GM18868 (cell line): ENCODE measurements around the gene MSH5.

Experiments
- ATAC-seq: cut with Tn5 transposase; IDR thresholded peaks from one replicate; pipeline ENCODE4 v1.9.1; 2021; ENCODE audit warnings: mild to moderate bottlenecking, moderate library complexity; ENCODE audit not compliant: unreplicated experiment

MSH5 gene

DNA sequence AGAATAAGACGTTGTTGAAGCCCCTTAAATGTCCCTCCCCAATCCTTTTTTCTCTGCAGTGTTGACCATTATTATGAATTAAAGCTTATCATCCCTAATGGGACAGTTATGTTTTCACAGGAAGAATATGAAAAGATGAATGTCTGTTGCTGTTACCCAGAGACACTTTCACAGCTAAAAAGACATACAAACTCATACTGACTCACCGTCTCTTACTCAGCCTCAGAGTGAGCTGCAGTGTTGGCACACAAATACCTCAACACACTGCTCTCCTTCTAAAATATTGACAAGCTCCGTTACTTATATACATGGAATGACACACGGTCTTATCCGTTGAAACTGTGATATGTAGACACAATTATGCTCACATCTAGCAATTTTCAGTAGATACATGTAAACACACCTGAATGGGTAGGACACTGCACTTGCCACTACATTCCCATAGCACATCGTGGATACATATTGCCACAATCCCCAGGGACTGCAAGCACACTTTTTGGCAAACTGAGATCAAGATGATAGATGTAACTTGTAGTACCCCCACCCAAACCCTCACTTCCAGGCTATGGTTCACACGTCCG is 13.0 kb downstream of the MSH5 start:
- no peak for ATAC-seq

DNA sequence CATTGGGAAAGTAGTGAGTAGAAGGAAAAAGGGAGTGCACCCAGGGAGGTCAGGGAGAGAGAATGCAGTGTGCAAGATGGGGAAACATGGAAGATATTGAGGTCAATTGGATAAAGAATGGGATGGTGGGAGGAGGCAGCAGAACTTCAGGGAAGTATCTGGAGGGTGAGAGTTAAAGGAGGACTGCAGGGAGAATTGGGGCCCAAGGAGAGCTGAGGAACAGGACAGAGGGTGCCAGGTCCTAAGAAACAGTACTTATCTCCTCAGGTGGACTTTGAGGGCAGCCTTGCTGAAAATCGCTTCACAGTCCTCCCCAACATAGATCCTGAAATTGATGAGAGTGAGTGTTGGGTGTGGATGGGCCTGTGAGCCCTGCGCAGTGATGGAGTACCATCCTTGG is 18.5 kb downstream of the MSH5 start:
- ATAC-seq, result no peak

DNA sequence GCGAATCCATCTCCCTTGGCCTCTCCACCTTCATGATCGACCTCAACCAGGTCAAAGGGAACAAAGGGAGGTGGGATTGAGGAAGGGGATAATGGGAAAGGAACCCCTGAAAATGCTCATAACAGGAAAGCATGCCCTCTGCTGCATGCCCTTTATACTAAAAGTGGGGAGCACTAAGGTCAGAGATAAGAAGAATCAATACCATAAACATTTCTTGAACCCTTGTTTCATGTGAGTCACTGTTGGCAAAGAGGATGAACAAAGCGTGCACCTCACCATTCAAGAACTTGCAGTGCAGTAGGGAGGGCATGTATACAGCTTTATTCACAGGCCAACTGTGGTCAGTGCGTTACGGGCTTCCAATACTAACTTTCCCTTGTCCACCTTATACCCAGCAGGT is 21.0 kb downstream of the MSH5 start:
- ATAC-seq, result no peak

DNA sequence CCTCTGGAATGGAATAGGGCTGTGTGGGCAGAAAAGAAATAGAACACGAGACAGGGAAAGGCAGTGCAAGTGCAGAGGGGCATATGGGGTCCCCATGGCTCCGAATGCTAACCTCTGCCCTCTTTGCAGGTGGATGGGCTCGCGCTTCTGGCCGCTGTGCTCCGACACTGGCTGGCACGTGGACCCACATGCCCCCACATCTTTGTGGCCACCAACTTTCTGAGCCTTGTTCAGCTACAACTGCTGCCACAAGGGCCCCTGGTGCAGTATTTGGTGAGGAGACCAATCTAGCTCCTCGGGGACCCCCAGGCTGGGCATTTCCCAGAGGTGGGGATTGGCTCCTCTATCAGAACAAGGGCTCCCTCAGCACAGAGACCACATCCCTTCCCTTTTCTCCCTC is 21.5 kb downstream of the MSH5 start:
- ATAC-seq, result no peak

DNA sequence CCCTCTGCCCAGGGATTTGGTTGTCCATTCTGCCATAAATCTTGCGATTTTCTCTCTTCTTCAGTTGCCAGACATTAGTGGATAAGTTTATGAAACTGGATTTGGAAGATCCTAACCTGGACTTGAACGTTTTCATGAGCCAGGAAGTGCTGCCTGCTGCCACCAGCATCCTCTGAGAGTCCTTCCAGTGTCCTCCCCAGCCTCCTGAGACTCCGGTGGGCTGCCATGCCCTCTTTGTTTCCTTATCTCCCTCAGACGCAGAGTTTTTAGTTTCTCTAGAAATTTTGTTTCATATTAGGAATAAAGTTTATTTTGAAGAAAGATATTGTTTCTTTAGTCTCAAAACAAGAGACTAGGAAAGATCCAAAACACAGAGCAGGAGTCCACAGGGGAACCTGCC is 22.6 kb downstream of the MSH5 start, which contains the start of gene SAPCD1:
TSS of gene SAPCD1 (plus strand) at position 301 of the 400 bp plus-strand sequence. CDS start 399 bp downstream, outside the sequence.
- ATAC-seq, result no peak

DNA sequence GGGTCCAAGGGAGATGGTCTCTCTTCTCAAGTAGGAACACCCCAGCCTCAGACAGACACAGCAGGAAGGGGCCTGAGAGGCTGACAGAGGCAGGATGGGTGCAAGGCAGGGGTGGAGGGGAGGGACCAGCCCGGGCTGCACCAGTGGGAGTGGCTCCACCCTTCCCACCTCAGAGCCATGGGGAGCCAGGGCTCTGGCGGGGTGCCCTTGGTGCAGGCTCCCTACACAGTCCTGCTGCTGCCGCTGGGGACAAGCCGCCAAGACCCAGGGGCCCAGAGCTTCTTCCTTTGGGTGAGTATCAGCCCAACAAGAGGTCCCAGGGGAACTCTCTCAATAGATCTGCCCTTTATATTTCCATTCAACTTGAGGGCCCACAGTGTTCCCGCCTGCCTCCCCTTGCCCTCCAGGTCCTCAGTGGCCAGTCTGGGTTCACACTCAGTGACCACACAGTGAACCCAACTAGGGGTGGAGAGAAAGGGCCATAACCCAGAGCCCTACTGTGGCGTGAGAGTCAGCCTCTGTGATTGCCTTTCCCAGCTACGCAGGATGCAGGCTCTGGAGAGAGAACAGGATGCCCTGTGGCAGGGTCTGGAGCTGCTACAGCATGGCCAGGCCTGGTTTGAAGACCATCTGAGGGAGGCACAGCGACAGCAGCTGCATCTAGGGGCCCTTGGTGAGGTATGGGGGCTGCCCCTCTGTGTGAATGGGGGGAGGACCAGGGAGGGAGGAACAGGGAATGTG is 23.2 kb downstream of the MSH5 start:
- ATAC-seq, result no peak

DNA sequence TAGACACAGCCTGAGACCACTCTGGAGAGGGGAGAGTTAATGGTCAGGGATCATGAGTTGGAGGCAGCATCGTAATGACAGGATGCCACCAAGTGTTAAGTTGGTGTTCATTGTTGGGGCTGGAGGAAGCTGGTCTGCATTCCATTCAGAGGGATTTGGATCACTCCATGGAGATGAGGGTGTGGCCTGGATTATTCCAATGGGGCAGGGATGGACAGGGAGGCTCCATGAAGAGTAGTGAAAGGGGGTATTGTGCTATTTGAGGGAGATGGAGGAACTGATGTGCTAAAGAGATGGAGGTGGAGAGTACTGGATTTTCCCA is 23.8 kb downstream of the MSH5 start:
- ATAC-seq, result no peak

DNA sequence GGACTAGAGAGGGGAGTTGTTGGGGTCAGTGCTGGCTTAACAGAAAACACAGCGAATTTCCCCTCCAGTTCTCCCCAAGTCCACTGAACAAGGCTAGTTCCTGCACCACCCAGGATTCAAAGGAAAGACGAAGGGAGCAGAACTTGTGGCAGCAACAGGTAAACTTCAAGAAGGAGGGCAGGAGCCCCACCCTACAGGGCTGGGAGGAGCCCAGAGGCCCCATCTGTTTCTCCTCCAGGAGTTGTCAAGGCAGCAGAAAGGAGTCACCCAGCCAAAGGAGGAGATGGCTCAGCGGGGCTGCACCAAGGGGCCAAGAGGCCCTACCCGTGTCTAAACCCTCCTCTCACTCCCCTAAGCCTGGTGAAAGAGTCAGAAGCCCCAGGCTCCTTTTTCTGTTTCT is 24.4 kb downstream of the MSH5 start:
- ATAC-seq, result no peak

DNA sequence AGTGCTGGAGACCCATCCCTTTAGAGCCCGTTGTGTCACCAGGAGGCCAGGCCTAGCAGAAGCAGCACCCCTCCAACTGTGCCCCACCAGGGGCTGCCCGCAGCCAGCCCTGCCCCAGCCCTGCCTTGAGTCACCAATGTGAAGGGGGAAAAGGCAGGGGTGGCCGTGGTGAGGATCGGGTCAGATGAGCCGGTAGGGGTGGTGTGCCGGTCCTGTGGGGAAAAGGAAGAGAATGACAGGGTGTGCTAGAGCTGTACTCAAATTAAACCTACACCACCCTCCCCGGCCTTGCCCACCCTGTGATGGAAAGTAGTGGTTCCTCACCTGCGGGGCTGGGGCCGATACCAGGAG is 25.7 kb downstream of the MSH5 start:
- no peak for ATAC-seq

DNA sequence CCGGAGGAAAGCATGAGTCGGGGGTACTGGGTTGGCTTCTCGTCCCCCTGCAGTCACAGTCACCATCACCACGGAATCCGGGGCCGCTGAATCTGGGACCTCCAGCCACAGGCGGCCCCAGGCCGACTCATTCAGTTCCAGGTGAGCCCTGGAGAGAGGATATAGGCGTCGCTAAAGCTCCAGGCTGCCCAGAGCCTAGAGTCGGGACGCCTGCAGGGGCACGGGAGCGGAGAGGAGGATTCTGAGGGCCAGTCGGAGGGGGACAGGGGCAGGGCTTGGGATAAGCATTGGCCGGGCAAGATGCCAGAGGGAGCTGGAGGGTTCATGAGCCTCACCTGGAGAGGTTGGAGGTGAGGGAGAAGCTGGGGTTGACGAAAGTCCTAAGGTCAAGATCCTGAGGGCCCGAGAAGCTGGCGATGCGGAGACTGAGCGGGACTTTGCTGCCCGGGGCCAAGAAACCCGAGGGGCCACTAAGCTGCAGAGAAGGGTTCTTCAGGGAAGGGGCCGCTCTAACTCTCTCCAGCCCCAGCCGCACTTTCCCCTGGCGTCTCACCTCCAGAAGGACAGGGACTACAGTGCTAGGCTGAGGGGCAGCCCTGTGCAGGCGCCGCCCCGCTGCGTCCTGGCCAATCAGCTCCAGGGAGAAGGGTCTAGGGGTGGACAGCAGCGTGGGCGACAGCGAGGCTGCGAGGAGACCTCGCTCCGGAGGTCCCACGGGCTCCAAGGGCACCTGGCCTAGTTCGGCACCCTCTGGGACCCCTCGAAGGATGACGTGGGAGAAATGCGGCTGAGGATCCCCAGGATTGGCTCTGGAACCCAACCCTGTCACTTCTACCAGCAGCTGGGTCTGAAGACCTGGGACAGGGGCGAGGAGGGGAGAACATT is 26.3 kb downstream of the MSH5 start:
- no peak for ATAC-seq

DNA sequence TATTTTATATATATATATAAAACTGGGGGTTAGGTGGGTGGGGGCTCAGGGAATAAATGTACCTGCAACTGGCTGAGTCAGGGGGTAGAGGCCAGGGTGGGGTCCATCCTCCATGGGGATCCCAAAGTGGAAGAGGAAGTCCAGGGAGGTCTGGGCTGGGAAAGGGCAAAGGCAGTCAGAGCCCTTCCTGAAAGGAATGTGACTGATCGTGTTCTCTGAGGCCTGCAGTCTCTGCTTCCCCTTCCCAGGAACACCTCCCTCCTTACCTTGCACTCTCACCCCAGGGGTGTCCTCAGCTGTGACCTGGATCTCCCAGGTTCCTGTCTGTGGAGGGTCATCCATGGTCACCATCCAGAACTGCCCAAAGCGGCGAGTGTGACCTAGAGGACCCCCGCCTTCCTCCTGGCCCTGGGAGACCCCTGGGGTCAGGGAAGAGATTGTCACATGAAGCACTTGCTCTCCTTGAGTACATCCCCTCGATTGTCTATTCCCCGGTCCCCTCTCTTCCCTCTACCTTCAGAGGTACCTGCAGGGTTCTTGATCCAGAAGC is 27.4 kb downstream of the MSH5 start:
- ATAC-seq, result no peak

DNA sequence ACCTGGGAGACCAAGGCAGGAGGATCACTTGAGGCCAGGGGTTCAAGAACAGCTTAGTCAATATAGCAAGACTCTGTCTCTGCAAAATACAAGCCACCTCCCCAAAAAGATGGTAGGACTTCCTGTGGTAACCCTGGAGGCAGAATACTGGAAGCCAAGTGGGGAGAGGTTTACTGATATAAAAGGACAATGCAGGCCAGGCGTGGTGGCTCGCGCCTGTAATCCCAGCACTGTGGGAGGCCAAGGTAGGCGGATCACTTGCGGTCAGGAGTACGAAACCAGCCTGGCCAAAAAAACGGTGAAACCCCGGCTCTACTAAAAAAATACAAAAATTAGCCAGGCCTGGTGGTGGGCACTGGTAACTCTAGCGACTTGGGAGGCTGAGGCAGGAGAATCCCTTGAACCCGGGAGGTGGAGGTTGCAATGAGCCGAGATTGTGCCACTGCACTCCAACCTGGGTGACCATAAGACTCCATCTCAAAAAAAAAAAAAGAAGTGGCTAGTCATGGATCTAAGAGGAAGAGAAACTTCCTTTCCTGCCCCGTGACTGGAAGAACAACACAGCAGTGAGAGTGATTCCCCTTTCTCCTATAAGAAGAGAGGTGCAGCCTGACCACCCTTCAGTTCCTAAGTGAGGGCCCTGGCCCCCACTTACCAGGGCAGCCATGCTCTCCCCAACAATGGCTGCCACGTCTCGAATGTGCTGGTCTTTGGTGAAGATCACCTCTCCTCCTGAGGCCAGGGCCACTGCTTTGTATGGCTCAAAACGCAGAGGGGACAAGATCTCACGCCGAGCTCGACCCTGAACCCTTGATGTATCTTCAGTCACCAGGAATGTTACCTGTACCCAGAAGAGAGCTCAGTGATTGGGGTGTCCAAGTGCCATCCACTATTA is 28.8 kb downstream of the MSH5 start:
- no peak for ATAC-seq

DNA sequence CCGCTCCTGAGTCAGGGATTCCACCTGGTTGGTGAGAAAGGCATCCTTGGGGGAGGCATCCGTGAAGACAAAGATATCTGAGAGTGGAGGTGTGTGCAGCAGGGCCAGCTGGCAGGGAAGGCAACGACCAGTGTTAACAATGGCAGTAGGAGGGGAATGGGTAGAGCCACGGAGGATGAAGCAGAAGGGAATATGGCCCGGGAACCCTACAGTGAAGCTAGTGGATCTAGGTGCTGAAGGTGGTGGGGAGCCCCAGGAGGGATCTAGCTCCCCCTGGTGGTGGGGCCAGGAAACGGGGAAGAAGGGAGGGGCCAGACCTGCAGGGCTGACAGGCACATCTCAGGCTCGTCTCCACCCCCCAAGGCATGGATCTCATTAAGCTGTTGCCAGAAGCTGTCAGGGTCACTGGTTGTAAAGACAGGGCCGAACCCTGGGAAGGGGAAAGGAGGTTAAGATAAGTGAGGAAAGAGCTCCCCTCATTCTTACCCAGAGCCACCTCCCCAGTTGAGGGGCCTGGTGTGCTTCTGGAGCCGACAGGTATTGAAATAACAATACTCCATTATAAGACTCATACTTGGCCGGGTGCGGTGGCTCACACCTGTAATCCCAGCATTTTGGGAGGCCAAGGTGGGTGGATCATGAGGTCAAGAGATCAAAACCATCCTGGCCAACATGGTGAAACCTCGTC is 30.0 kb downstream of the MSH5 start:
- ATAC-seq, result no peak

DNA sequence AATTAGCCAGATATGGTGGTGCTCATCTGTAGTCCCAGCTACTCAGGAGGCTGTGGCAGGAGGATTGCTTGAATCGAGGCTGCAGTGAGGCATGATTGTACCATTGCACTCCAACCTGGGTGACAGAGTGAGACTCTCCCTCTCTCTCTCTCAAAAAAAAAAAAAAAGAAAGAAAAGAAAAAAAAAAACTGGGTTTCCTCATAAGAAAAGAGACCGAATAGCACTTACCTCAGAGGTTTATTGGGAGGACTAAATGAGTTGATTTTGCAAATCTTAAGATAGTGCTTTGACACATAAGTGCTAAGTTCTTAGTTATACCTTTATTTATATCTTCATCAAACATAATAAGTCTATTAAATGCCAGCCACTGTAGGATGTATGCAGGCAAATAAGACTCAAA is 31.1 kb downstream of the MSH5 start:
- no peak for ATAC-seq

DNA sequence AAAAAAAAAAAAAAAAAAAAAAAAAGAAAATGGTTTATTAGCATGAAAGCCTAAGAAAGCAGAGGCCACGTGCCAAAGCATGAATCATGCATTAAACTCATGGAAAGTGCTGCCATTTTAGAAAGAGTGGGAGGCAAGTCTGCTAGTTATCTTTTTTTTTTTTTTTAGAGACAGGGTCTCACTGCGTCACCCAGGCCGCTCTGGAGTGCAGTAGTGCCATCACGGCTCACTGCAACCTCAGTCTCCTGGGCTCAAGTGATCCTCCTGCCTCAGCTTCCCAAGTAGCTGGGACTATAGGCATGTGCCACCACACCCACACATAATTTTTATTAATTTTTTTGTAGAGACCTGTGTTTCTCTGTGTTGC is 32.2 kb downstream of the MSH5 start:
- ATAC-seq, result no peak

DNA sequence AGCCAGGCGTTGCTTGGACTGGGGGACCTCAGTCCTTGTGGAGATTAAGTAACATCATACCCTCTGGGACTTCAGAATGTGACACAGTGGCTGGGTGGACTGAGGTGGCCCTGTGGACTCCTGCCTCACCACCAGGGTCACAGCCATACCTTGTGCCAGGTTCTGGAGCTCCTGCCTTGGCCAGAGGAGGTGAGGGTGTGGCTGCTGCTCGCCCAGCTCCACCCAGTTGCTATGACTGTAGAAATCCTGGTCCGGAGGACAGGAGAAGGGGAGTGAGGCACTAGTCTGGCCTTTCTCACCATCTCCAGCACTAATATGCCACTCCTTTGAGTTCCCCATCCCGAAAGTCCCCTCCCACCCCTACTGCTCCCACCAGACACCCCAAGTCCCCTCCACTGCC is 35.4 kb downstream of the MSH5 start:
- no peak for ATAC-seq

DNA sequence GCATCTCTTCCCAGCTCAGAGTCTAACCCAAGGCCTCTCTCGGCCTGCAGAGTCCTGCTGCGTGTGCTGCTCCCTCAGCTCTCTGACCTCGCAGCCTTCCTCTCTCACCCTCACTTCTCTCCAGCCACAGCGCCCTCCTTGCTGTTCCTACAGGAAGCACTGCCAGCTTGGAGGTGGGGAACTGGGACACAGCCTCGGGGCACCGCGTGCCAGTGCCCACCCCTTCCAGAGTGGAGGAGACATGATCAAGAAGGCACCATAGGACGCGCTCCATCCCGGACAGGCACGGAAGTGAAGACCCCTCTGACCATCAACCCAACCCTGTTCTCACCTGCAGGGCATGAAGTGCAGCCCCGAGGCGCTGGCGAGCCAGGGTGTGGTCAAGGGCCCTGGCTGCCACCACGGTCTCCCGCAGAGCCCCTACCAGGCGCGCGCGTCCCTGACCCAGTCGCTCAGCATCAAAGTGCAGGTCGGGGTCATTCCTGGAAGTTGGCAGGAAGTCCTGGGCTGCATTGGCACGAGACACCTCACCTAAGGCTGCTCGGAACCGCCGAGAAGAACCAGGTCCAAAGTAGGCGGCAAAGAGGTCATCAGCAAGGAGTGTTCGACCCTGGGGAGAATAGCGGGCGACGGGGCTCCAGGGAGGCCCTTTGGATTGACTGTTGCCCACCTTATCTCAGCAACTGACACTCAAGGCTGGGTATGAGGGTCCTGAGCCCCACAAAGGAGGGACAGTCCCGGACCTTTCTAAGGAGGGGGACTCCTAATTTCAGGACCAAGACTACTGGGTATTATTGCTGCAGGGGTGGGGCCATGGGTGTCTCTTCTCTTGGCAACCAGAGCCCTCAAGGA is 36.1 kb downstream of the MSH5 start:
- ATAC-seq, result no peak

DNA sequence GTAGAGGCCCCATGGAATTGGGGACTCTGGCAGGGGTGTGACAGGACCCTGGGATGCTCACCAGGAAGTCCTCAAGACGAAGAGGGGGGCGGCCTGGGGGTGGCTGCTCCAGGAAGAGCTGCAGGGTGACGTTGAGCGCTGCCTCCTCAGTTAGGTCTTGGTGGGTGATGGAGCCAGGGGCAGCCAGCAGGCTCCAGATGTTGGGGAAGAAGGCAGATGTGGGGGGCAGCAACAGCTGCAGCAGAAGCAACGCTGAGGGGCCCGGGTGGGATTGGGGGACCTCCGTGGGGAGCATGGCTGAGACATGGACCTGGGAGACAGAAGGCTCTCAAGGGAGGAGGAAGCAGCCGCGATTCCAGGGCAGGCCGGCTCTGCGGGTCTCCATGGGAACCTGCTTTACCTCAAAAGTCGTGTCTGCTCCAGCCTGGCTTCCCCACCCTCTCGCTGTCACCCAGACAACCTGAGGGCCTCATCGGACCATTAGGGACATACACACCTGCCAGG is 36.7 kb downstream of the MSH5 start:
- ATAC-seq, result no peak

DNA sequence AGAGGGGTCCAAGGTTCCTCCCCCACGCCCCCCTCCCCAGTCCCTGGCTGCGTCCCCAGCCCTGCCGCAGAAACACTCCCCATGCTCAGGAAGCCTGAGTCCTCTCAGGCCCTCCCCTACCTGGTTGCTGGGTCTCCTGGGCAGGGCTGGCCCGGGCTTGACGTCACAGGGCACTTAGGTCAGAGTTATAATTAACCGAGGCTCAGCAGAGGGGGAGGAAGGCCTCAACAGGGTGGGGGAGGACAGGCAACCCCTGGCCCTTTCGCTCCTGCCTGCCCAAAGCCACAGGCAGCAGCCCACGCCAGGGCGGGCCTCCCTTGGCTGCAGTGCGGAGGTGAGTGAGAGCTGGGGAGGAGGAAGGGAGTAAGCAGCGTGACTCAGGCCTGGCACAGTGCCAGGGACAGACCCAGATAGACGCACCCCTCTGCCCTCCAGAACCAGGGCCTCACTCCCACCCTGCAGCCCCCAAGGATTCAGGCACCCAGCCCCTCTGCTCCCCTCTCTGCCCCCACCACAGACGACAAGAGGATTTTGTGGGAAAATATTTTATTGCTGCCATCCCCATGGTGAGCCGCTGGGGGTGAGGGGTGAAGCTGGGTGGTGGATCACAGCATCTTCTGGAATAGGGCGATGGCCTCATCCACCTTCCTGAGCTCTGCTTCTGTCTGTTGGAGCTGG is 37.3 kb downstream of the MSH5 start, which contains the start of gene VWA7:
TSS of gene VWA7 (minus strand) at position 340 of the 678 bp plus-strand sequence. CDS start 549 bp downstream, outside the sequence.
- peak; percentile 87 for ATAC-seq
